GM10248 (cell line): ENCODE measurements around the gene DDHD1.

ENCODE experiments used
- CTCF ChIA-PET: fragments of 300-600 bp; sonication (Branson Sonifier 250); formaldehyde crosslinking; extraction: SDS; loops from one replicate; lab custom pipeline; 2021; ENCODE audit warnings: antibody characterized with exemption; lab: Yijun Ruan, JAX
- POLR2A ChIA-PET: fragments of 350-650 bp; sonication (Branson Sonifier 250); formaldehyde crosslinking; extraction: SDS; loops from one replicate; lab custom pipeline; 2020; ENCODE audit warnings: antibody characterized with exemption; lab: Yijun Ruan, JAX
- DNase-seq: peaks from one replicate; pipeline ENCODE4 v3.0.0; 2012; ENCODE audit errors: extremely low spot score
- CTCF ChIP-seq: IDR thresholded peaks from 2 replicates; pipeline ENCODE4 v1.5.1; 2012; ENCODE audit warnings: mild to moderate bottlenecking, low read depth; ENCODE audit errors: extremely low read depth, missing control alignments, control extremely low read depth

Gene DDHD1

GRCh38 chr14:53064475-53064874, 88.6 kb downstream of the DDHD1 start:
- no peak for TF ChIP-seq CTCF
- POLR2A ChIA-PET = no interaction called here
- CTCF ChIA-PET = interaction anchor here (2.1 to 3.1 kb wide), 2 partner anchors 8 to 10 kb away, joined by 8 to 13 read pairs; no protein-coding TSS in a partner anchor
- no peak for DNase-seq

GRCh38 chr14:53062856-53063255, 90.3 kb downstream of the DDHD1 start:
- CTCF ChIA-PET = interaction anchor here (1.2 kb wide), 1 partner anchor 9 kb away, joined by 6 read pairs; no protein-coding TSS in a partner anchor
- no peak for TF ChIP-seq CTCF
- POLR2A ChIA-PET = no interaction called here
- DNase-seq = no peak

GRCh38 chr14:53060046-53060445, 93.1 kb downstream of the DDHD1 start:
- ChIA-PET POLR2A (no interaction called here), CTCF (interaction anchor here (0.9 to 1.2 kb wide), 3 partner anchors 25 to 246 kb away, joined by 3 read pairs; no protein-coding TSS in a partner anchor)
- TF ChIP-seq CTCF = no peak
- no peak for DNase-seq

DNA sequence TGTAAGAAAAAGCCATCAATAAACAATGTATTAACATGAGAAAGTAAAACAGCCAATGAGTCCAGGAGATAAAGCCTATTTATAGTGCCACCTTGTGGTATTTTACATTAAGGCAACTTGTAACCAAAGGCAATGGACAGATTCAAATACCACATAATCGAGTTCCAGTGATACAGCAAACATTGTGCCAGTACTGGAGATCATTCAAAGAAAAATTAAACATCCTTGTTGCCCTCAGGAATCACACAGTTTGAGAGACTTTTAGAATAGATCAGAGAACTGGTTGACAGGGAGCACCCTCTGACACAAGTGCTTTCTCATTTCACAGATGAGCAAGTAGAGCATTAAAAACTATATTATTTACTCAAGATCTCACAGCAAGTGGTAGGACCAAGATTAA, 98.1 kb downstream of the DDHD1 start:
- DNase-seq = peak; percentile 30
- peak; percentile 61 for TF ChIP-seq CTCF
- POLR2A ChIA-PET = no interaction called here
- CTCF ChIA-PET = interaction anchor here (1.0 to 3.9 kb wide), 19 partner anchors 8 to 892 kb away, joined by 3 to 49 read pairs (median 5); no protein-coding TSS in a partner anchor

DNA sequence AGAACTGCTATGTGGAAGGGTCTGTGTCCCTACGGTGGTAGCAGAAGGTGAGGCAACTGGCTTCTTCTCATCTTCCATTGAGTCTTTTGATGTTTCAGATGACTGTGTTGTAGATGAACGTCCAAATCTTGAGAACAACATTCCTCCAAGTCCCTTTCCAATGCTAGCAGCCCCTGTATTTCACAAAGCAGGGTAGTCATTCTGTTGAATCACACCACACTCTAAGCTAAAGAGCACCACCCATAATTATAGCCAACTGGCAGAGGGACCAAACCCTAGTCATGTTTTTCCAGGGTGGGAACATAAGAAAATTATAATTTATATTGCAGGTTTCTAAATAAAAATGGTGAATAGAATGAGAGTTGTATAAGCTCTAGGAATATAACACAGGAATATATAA, 98.7 kb downstream of the DDHD1 start:
- DNase-seq = no peak
- ChIA-PET POLR2A (no interaction called here), CTCF (interaction anchor here (0.8 to 3.9 kb wide), 18 partner anchors 8 to 241 kb away, joined by 3 to 49 read pairs (median 4); no protein-coding TSS in a partner anchor)
- no peak for TF ChIP-seq CTCF

DNA sequence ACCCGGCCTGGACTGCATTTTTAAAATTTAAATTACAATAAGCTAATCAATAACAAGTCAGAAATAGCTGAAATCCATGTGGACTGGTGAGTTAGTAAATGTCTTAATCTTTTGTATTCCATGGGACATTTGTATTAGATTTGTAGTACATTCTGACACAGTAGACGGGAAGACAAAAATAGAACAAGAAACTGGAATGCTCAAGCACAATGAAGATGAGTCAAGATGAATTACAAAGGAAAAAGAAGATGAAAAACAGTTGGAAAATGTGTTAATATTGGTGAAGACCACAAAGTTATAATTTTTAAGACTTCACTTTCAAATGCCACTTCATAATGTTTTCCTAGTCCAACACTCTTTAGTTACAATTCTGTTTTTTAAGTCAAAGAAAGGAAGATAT, 104.5 kb downstream of the DDHD1 start:
- CTCF ChIA-PET = interaction anchor here (1.1 kb wide), 1 partner anchor 13 kb away, joined by 3 read pairs; no protein-coding TSS in a partner anchor
- TF ChIP-seq CTCF = no peak
- DNase-seq = no peak
- POLR2A ChIA-PET = no interaction called here
